Activated CD4-positive, alpha-beta T cell treated with anti-CD3 and anti-CD28 coated beads for 1 hour (primary cell): ENCODE results near the gene GSS.
"Not testable (repeated sequence)": the region's sequence is repeated elsewhere in the genome, so short reads cannot be mapped to it uniquely, and the experiment has no call there.

Source experiments
- DNase-seq: peaks from one replicate; pipeline ENCODE4 v3.0.0-alpha.2; 2020

The GSS gene

DNA sequence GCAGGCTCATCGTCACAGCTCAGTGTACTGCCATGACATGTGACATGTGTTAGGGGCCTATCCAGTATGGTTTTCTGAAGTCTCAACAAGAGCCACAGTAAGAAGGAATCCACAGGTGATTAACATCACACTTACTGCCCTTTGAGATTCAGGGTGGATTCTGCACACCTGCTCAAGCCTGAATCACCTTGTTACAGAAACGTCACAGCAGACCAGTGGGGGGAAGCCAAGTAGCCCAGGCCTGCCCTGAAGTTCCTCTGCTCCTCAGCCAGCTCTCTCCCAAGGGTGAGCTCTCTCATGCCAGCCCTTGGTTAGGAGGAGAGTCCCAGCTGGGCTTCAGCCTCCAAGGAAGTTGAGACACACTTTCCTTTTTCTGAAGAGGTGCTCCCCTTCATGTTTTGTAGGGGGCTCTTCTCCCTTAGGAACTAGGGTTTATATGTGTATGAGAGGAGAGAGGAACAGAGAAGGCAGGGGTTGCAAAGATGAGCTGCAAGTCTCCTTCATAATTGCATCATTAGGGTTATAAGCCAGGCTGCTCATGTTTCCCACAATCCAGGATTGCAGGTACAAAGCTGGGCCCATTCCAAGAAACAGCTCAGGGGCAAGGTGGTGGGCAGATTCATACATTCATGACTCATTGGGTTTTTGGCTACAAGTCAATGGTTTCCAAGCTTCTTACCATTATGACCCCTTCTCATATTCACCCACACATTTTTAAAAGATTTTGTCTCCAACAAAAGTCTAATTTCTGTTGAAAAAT is 11.6 kb downstream of the GSS start:
- no peak for DNase-seq

DNA sequence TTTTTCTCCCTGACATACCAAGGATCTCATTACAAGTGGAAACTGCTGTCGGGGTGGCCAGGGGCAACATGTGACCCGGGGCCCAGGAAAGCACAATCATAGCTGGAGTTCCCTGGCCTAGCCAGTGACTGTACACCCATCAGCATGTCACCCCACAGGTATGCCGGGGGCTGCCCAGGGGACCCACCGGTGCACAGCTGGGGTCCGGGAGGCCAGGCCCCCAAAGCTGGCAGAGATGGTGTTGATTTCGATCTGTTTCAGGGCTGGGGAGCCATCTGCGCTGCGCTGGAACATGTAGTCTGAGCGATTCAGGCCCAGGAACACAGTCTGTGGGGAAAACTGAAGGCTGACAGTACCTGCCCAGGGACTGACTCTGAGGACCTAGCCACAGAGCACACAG is 13.3 kb downstream of the GSS start:
- DNase-seq: no peak

DNA sequence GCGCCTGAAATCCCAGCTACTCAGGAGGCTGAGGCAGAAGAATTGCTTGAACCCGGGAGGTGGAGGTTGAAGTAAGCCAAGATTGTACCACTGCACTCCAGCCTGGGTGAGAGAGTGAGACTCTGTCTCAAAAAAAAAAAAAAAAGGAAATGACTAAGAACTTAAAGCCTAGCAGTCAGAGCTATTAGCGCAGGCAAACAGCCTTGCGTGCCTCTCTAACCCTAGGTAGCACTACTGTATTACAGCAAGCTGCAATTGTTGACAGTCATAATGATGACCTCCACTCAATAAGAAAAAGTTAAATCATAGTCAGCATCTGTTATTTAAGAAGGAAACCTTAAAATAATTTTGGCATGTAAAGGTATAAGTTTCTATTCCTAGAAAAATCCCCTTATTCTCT is 14.4 kb downstream of the GSS start:
- no peak for DNase-seq

DNA sequence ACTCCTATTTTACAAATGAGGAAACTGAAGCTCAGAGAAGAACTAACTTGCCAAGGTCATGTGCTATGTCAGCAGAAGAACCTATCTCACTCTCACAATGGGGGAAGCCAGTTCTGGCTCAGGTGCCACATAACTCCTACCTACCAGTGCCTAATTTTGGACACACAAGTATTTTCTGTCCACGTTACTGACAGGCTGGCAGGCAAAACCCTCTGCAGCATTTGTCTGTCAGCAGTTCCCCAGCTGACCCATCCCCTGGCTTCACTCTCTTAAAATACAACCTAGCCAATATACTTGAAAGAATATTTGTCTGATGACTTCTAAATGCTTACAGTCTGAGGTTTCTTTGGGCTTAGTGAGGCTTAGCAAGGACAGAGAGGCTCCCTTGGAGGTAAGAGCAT is 15.5 kb downstream of the GSS start:
- DNase-seq: no peak

DNA sequence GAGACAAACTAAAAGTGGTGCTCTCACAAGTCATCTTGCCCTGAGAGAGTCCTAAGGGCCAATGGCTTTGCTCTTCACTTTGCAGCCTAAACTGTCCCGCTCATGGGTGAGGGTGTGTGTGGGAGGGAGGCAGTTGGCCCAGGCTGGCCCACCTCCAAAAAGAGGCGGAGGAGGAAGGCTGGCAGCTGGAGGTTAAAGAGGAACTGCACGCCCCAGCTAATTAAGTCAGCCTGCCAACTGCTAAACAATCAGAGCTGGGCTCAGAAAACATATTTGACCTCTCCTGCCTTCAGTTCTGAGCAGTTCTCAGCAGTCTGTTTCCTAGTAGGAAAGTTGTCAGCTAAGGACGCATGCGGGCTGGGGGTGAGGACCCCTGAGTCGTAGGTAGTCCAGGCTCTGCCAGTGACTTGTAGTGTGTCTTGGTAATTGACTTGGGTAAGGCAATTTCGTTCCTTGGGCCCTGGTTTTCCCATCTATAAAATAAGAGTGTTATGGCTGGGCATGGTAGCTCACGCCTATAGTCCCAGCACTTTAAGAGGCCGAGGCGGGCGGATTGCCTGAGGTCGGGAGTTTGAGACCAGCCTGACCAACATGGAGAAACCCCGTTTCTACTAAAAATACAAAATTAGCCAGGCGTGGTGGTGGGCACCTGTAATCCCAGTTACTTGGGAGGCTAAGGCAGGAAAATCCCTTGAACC is 17.0 kb downstream of the GSS start:
- DNase-seq: no peak

DNA sequence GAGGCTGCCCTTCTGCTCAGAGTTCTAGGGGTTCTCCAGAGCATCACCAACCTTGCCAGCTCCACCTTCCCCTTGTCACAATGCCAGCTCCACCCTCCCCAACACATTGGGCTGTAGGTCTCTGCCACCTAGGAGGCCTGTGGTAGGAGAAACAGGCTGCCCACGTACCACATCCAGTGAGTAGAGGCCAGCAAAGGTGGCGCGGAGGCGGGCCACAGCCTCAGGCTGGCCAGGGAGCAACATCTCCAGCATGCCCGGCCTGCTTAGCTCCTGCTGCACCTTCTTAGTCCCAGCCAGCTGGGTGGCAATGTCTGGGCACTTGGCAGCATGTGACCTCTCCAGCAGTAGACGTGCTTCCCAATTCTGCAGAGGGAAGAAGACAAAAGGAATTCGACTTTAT is 23.8 kb downstream of the GSS start:
- no peak for DNase-seq

DNA sequence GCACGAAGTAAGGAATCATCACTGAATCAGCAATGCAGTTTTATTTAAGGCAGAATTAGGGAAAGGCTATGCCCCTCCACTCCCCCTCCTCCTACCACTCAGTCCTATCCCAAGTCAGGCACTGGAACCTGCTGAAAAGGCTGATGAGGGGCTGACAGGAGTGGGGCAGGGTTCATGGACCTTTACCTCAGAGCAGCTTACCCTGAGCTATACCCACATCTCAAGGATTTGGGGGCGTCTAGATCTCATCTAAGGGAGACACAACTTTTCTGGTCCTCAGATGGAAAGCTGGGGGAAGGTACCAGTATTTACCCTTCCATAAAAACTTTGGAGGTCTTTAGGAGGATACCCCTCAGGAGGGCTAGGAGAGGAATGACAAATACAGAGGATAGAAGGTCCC is 27.2 kb downstream of the GSS start:
- DNase-seq: no peak

DNA sequence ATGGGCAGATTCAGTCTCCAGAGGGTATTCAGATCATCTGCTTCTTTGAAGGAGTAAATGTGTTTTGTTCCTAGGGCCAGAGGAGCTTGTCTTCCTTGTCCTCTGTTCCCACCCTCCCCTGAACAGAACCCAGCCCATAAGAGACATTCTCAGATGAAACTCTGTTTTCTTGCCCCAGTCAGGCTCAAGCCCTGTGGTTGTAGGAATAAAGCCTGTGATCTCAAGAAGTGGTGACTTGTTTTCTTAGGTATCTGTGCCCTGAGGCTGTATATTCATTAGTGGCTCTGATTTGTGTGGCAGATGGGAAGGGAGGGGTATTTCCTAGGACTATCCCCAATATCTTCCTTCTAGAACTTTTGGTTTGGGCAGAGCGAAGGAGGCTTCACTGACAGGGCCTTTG is 27.9 kb downstream of the GSS start:
- DNase-seq: no peak

DNA sequence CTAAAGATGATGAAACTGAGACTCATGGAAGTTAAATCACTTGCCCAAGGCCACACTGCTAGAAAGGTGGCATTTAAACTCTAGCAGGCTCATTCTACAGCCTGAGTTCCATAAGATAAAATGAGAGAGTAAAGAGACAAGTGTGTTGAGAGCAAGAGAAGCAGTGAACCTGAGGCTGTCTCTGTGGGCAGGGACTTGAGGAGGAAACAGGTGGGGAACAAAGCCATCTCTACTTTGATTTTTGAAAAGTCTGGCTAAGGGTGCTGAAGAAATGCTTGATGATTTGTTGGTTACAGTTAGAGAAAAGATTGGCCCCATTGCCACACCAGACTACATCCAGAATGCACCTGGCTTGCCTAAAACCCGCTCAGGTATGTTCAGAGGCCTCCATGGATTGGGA is 29.0 kb downstream of the GSS start:
- DNase-seq: no peak

DNA sequence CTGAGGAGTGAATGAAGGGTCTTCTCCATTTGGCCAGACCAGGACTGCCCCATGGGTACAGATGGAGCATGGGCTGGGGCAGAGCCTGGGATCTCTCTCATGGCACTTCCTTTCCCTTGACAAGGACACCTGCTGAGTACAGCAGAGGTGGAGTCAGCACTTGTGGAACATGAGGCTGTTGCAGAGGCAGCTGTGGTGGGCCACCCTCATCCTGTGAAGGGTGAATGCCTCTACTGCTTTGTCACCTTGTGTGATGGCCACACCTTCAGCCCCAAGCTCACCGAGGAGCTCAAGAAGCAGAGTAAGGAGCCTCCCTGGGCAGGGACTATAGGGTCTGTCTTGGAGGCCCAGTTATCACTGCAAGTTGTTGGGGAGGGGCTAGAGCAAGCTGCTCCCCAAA is 29.6 kb downstream of the GSS start:
- DNase-seq: no peak

DNA sequence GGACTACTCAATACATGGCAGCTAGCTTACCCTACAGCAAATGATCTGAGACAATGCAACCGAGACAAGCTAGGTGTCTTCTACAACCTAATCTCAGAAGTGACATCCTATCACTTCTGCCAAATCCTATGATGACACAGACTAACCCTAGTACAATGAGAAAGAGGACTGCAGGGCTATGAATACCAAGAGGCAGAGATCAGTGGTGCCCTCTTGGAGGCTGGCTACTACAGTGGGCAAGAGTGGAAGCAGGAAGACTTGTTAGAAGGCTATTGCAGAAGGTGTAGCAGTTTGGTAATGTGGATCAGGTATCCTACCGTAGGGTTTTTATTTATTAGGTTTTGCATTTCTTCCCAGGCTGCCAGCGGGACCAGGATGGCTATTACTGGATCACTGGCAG is 30.3 kb downstream of the GSS start:
- no peak for DNase-seq

DNA sequence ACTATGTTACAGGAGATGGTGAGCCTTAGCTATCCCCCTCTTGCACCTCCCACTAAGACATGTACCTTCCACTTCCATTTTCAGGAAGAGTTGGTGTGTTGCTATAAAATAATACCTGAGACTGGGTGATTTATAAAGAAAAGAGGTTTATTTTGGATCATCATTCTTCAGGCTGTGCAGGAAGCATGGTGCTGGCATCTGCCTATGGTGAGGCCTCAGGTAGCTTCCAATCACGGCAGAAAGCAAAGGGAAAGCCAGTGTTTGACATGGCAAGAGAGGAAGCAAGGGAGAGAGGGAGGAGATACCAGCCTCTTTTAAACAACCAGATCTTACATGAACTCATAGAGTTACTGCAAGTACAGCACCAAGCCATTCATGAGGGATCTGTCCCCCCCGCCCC is 32.2 kb downstream of the GSS start:
- no peak for DNase-seq

DNA sequence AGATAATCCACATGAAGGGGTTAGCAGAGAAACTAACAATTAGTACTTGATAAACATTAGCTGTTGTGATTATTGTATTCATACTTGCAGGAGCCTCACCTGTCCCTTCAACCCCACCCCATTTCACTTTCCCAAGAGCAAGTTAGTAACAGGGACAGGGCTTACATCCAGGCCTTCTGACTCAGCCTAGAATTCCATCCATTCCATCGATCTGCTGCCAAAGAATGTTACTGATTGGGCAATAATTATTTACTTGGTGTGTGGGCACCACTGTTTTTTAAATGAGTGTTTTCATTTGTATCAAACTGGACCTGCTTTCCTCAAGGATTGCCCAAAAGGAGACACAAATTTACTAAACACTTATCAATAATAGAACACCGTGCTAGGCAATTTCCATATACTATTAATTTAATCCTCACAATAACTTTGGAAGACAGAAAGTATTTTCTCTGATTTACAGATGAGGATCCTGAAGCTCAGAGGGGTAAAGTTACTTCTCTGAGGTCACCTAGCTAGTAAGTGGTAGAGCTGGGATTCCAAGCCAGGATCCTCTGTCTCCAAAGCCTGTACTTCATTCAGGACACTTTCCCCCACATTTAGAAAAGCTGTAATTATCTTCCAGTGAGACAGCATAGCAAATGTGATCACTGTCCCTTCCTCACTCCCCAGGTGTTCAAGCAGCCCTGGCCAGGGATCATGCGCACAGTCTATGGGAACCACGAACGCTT is 32.8 kb downstream of the GSS start:
- DNase-seq: no peak

DNA sequence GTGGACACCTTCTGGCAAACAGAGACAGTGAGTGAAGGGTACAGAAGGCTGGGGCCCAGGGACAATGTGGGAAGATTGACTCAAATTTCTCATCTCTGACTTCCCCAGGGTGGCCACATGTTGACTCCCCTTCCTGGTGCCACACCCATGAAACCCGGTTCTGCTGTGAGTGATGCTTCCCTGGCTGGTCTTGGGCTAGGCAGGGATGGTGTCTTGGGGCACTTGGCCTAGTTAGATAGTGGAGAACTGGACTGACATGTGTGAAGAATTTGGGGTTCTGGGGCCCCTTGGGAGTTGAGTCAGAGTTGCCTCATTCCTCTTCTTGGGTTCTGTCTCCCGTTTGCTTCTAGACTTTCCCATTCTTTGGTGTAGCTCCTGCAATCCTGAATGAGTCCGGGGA is 34.2 kb downstream of the GSS start:
- no peak for DNase-seq

DNA sequence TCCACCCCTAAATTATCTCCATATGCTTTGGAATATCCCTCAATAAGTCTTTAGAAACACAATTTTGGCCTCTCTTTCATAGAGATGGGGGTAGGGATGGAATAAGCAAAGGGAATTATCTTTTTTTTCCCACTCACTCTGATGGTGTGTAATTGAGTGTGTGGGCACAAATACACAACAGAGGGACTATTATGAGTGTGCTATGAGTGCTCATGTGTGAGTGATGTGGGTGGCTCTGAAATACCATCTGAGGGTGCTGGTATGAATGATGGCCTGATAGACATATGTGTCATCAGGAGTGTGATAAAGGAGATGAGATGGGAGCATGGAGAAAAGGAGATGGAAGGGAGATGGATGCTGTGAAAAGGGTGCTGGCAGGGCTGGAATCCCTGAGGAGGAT is 35.6 kb downstream of the GSS start:
- no peak for DNase-seq

DNA sequence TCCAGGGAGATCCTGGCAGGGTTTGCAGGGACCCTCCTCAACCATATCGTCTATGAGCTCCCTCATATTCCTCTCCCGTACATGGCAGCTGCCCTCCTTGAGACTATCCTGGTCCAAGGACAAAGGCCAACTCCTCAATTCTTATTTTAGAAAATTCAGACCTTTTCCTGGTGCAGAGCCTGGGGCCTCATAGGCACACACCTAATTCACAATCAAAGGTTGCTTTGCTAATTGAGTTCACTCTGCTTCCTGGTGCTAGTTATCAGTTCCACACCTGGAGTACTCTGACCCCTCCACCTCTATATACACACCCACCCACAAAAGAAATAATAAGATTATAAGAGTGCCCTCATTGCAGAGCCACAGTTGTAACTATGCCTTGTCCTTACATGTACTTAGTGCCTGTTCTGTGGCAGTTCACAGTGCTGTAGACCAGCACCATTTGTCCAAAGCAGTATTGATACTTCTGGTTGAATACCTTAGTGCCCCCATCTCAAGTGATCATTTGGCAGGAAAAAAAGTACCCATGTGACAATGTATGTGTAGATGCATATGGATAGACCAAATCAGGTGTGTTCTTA is 38.7 kb downstream of the GSS start:
- no peak for DNase-seq

DNA sequence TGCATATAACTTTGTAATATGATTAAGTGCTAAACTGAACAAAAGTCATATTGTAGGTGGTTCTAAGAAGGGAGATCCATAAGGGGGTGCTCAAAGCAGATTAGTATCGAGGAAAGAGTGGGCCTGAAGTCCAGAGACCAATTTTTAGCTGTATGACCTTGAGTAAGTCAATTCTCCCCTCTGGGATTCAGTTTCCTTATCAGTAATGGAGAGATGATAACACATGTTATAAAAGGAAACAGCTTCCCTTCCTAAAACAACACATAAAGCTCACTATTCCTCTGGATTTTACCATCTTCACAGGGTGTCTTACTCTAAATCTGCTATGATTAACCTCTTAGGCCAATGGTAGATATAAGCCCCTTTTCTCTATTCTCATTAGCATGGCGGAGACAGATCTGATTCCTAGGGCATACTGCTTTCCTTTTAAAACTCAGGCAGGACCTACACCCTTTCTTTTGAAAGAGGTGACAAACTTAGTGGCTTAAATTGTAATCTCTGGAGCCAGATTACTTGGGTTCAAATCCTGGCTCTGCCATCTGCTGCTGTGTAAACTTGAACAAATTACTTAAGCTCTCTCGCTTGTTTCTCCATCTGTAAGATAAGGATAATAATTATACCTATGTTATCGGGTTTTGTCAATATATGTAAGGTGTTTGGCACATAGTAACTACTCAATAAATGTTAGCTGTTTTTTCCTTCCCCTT is 39.7 kb downstream of the GSS start:
- DNase-seq: no peak

DNA sequence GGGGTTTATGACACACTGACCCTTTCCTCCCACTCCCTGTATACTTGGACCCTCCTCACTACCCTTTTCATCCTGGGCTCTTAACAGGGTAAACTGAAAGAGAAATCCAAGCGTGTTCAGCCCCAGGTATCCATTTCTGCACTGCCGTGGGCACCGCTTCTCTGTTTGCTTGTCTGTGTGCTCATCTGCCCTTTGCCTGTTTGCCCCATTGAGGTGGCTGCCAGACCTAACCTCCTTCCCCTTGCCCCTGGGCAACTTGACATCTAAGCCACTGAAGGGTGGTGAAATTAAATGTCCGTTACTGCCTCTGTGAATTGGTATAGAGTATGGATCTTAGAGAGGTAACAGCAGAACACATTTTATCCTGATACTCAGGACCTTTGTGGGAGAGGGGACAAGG is 40.5 kb downstream of the GSS start:
- no peak for DNase-seq

DNA sequence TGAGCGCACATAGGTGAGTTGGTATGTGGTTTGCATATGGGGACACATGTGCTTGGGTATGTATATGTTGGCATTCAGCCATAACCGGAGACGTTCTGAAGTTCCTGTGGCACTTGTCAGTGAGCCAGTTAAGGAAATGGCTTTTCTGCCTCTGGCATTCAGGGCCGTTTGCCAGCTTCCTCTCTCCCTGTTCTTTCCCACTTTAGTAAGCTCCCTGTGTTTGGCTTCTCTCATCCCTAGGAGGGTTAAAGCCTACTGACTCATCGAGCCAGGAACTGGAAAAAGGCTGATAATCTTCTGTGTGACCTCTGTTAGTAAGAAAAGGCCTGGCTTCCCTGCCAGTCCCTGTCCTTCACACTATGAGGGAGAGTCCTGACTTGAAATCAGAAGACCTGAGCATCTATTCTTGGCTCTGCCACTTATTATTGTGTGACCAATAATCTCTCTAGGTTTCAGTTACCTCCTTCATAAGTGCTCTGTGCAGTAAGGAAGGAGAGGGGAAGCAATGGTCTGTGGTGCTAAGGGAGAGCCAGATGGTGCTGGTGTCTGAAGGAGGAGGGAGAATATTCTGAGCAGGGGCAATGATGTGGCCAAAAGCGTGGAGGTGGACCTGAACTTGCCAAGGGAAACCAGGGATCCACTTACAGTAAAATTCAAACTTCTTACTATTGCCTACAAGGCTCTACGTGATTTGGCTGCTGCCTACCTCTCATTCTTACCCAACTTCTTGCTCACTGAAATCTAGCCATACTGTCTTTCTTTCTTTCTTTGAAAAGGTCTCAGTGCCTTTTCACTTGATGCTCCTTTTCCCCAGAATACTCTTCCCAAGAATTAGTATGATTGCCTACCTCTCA is 47.8 kb downstream of the GSS start:
- DNase-seq: no peak

DNA sequence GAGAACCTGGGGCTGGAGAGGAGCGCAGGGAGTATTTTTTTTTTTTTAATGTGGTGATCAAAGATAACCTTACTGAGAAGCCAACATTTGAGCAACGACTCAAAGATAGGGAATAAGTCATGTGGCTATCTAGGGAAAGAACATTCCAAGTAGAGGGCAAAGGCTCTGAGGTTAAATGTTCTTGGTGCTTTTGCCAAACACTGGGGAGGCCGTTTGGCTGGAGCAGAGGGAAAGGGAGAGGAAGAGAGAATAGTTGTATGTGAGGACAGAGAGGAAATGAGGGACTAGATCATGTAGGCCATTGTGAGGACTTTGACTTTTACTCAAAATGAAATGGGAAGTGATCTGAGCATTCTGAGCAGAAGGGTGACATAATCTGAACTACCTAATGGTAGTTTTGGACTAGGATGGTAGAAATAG is 51.4 kb downstream of the GSS start:
- DNase-seq: no peak

DNA sequence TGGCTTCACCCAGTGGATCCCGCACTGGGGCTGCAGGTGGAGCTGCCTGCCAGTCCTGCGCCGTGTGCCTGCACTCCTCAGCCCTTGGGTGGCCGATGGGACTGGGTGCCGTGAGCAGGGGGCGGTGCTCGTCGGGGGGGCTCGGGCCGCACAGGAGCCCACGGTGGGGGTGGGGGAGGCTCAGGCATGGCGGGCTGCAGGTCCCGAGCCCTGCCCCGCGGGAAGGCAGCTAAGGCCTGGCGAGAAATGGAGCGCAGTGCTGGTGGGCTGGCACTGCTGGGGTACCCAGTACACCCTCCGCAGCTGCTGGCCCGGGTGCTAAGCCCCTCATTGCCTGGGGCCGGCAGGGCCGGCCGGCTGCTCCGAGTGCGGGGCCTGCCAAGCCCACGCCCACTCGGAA is 56.9 kb downstream of the GSS start:
- not testable (repeated sequence) for DNase-seq

DNA sequence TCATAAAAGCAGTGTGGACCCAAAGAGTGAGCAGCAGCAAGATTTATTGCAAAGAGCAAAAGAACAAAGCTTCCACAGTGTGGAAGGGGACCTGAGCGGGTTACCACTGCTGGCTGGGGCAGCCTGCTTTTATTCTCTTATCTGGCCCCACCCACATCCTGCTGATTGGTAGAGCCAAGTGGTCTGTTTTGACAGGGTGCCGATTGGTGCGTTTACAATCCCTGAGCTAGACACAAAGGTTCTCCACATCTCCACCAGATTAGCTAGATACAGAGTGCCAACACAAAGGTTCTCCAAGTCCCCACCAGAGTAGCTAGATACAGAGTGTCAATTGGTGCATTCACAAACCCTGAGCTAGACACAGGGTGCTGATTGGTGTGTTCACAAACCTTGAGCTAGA is 57.5 kb downstream of the GSS start:
- not testable (repeated sequence) for DNase-seq
